T47D (cell line): ENCODE measurements around the gene IL23A.

Experiments
- DNase-seq, 2 experiments: peaks; one replicate each; pipeline versions ENCODE4 v3.0.0 to v3.0.0-alpha.2; 2011 to 2012; ENCODE audit warnings: low read depth in 1 of 2, low spot score in 1 of 2
- JUND ChIP-seq: IDR thresholded peaks from 2 replicates; pipeline ENCODE4 v1.6.1; 2012; ENCODE audit warnings: low read depth
- in situ Hi-C: cut with HindIII; loops from 2 replicates; pipeline ENCODE4 v1.10.0; 2016; ENCODE audit warnings: low sequenced_read_pairs, low pct_unique_long_range_greater_than_20kb

Gene IL23A

GRCh38 chr12:56358836-56359532 is 20.3 kb downstream of the IL23A start:
- TF ChIP-seq JUND = no peak
- no peak for DNase-seq
- in situ Hi-C loops = no loop called here

GRCh38 chr12:56359851-56360767 is 21.4 kb downstream of the IL23A start, which contains the start of gene STAT2:
Gene STAT2, minus strand, starts transcription at chr12:56360107. Its CDS starts 3,536 bp downstream, at chr12:56356571.
- in situ Hi-C loops = no loop called here
- TF ChIP-seq JUND = no peak
- peak; percentile 94 to 100 for DNase-seq

GRCh38 chr12:56361487-56362129 is 22.9 kb downstream of the IL23A start:
- DNase-seq = no peak
- in situ Hi-C loops = no loop called here
- no peak for TF ChIP-seq JUND

GRCh38 chr12:56362130-56363059 is 23.7 kb downstream of the IL23A start, which contains the start of gene APOF:
Gene APOF, minus strand, starts transcription at chr12:56362857. Its CDS starts 112 bp downstream, at chr12:56362745.
- in situ Hi-C loops = no loop called here
- DNase-seq = peak in 1 of 2 experiments; percentile 24

GRCh38 chr12:56366948-56367347 is 28.3 kb downstream of the IL23A start:
- no peak for DNase-seq
- TF ChIP-seq JUND = no peak
- in situ Hi-C loops = no loop called here

More at GRCh38 chr12:56362130-56363059, 23.7 kb downstream of the IL23A start, which contains the start of gene APOF:
- TF ChIP-seq JUND = no peak

GRCh38 chr12:56373515-56373914 is 34.8 kb downstream of the IL23A start:
- in situ Hi-C loops = no loop called here
- no peak for DNase-seq
- no peak for TF ChIP-seq JUND

- TF ChIP-seq JUND = no peak
These were observed 36.3 kb downstream of the IL23A start for GRCh38 chr12:56374726-56375597.

GRCh38 chr12:56375598-56376434 is 37.1 kb downstream of the IL23A start:
- in situ Hi-C loops = no loop called here
- no peak for TF ChIP-seq JUND
- no peak for DNase-seq

More at GRCh38 chr12:56374726-56375597, 36.3 kb downstream of the IL23A start:
- no peak for DNase-seq
- in situ Hi-C loops = no loop called here

GRCh38 chr12:56377310-56377988 is 38.8 kb downstream of the IL23A start:
- TF ChIP-seq JUND = no peak
- in situ Hi-C loops = no loop called here
- peak in 1 of 2 experiments; percentile 29 for DNase-seq

GRCh38 chr12:56377989-56378316 is 39.3 kb downstream of the IL23A start:
- no peak for DNase-seq
- TF ChIP-seq JUND = no peak
- in situ Hi-C loops = no loop called here
